GM12864 (cell line): ENCODE results near the gene SYT1.

Experiments used
- DNase-seq: peaks from one replicate; pipeline ENCODE4 v3.0.0-alpha.2; 2011; ENCODE audit warnings: low read depth
- H3K4me3 ChIP-seq: 2 replicates; pipeline ENCODE4 v1.5.1; 2011; ENCODE audit warnings: mild to moderate bottlenecking, low read depth, low read length, control low read depth
- TF ChIP-seq, protein P1 (sequence below): IDR thresholded peaks from 2 replicates; pipeline ENCODE4 v1.5.1; 2011; ENCODE audit warnings: low read depth, mild to moderate bottlenecking, moderate library complexity, low read length, control low read depth, inconsistent platforms; ENCODE audit errors: missing control alignments

The SYT1 gene

GRCh38 chr12:78977304-78977867 lies 112.8 kb downstream of the SYT1 start:
- H3K4me3 ChIP-seq, result no peak overlapping the region
- DNase-seq, result no peak
- TF ChIP-seq, protein P1, sequence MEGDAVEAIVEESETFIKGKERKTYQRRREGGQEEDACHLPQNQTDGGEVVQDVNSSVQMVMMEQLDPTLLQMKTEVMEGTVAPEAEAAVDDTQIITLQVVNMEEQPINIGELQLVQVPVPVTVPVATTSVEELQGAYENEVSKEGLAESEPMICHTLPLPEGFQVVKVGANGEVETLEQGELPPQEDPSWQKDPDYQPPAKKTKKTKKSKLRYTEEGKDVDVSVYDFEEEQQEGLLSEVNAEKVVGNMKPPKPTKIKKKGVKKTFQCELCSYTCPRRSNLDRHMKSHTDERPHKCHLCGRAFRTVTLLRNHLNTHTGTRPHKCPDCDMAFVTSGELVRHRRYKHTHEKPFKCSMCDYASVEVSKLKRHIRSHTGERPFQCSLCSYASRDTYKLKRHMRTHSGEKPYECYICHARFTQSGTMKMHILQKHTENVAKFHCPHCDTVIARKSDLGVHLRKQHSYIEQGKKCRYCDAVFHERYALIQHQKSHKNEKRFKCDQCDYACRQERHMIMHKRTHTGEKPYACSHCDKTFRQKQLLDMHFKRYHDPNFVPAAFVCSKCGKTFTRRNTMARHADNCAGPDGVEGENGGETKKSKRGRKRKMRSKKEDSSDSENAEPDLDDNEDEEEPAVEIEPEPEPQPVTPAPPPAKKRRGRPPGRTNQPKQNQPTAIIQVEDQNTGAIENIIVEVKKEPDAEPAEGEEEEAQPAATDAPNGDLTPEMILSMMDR, result no peak

DNA sequence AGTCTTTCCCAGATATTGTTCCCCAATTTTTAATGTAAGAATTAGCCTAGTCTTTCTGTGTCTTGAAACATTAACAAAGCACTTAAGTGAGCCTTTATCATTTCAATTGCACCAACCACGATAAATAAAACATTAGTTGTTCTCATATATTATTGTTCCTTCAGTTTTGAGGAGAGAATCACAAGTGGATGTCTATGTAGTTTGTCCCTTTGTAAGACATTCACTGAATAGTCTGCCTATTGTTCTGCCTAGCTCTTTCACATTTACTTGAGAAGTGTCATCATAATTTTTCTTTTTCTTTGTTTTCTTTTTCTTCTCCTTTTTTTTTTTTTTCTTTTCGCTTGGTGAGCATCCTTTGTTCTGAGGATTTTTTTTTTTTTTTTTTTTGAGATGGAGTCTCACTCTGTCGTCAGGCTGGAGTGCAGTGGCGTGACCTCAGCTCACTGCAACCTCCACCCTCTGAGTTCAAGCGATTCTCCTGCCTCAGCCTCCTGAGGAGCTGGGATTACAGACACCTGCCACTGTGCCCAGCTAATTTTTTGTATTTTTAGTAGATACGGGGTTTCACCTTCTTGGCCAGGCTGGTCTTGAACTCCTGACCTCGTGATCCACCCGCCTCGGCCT lies 129.7 kb downstream of the SYT1 start:
- TF ChIP-seq, protein P1, result no peak
- DNase-seq, result no peak
- H3K4me3 ChIP-seq, result no peak overlapping the region

GRCh38 chr12:79000501-79000900 lies 135.9 kb downstream of the SYT1 start:
- no peak overlapping the region for H3K4me3 ChIP-seq
- TF ChIP-seq, protein P1, result no peak
- DNase-seq, result no peak

DNA sequence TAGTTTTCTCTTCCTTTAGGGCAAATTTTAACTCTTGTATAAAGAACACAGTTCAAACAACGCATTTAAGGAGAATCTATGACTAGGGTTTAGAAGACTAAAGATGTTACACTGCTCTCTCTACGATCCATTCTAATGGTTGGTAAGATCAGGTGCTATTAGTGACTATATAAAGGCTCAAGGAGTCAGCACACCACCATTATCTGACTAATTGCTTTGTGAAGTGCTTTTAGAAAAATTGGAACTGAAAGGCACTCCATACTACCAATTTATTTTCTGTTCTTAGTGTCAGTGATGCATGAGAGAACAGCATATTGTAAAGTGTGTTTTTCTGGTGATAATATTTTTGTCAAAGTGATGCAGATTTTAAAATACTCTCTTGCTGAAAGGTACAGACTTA lies 136.8 kb downstream of the SYT1 start:
- DNase-seq, result no peak
- TF ChIP-seq, protein P1, result no peak
- H3K4me3 ChIP-seq, result no peak overlapping the region

DNA sequence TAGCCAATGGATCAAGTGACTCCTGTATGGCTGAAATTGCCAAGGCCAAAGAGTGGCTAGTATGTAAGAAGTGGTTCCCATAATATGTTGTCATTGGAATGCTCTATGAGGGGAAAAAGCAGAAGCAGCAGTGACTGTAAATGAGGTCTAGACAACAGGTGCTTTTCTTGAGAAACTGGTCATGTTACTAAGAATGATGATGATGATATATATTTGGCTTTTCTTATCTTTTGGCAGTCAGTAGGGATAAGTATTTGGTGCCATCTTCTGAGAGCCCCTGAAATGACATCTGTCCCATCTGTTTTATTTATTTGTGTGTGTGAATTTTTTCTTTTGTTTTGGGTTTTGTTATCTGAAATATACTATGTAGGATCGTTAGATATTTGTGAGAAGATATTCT lies 141.7 kb downstream of the SYT1 start:
- DNase-seq, result no peak
- TF ChIP-seq, protein P1, result peak; percentile 19
- H3K4me3 ChIP-seq, result no peak overlapping the region

- H3K4me3 ChIP-seq, result no peak overlapping the region
- no peak for DNase-seq
- TF ChIP-seq, protein P1, result no peak
Measured at GRCh38 chr12:79008591-79008990, 144.0 kb downstream of the SYT1 start.

- DNase-seq, result no peak
- H3K4me3 ChIP-seq, result no peak overlapping the region
- TF ChIP-seq, protein P1, result no peak
Measured at GRCh38 chr12:79012636-79013035, 148.1 kb downstream of the SYT1 start.
